ENCODE results near the gene TXK.

TXK gene

DNA sequence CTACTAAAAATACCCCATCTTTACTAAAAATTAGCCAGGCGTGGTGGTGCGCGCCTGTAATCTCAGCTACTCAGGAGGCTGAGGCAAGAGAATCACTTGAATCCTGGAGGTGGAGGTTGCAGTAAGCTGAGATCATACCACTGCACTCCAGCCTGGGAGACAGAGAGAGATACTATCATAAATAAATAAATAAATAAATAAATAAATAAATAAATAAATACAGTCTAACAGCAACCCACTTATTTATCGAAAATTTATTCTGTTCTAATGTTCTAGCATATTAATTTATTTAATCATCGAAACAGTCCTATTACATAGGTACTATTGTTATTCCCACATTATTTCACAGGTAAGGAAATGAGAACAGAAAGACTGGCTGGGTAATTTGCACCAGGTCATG lies 18.2 kb upstream of the TXK start (continued):
- TF ChIP-seq, protein P1, sequence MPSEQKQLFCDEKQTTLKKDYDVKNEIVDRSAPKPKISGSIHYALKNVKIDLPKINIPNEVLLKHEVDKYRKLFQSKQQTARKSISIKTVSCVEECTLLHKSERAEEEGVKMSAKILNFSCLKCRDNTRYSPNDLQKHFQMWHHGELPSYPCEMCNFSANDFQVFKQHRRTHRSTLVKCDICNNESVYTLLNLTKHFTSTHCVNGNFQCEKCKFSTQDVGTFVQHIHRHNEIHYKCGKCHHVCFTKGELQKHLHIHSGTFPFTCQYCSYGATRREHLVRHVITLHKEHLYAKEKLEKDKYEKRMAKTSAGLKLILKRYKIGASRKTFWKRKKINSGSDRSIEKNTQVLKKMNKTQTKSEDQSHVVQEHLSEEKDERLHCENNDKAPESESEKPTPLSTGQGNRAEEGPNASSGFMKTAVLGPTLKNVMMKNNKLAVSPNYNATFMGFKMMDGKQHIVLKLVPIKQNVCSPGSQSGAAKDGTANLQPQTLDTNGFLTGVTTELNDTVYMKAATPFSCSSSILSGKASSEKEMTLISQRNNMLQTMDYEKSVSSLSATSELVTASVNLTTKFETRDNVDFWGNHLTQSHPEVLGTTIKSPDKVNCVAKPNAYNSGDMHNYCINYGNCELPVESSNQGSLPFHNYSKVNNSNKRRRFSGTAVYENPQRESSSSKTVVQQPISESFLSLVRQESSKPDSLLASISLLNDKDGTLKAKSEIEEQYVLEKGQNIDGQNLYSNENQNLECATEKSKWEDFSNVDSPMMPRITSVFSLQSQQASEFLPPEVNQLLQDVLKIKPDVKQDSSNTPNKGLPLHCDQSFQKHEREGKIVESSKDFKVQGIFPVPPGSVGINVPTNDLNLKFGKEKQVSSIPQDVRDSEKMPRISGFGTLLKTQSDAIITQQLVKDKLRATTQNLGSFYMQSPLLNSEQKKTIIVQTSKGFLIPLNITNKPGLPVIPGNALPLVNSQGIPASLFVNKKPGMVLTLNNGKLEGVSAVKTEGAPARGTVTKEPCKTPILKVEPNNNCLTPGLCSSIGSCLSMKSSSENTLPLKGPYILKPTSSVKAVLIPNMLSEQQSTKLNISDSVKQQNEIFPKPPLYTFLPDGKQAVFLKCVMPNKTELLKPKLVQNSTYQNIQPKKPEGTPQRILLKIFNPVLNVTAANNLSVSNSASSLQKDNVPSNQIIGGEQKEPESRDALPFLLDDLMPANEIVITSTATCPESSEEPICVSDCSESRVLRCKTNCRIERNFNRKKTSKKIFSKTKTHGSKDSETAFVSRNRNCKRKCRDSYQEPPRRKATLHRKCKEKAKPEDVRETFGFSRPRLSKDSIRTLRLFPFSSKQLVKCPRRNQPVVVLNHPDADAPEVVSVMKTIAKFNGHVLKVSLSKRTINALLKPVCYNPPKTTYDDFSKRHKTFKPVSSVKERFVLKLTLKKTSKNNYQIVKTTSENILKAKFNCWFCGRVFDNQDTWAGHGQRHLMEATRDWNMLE (tag by site-specific recombination; conservative IDR thresholded peaks at IDR 0.05; ENCODE audit: low read depth): peak; percentile 64
- no peak for TF ChIP-seq KLF1 (tag by site-specific recombination; IDR thresholded peaks at IDR 0.05)
- TF ChIP-seq, protein P2, sequence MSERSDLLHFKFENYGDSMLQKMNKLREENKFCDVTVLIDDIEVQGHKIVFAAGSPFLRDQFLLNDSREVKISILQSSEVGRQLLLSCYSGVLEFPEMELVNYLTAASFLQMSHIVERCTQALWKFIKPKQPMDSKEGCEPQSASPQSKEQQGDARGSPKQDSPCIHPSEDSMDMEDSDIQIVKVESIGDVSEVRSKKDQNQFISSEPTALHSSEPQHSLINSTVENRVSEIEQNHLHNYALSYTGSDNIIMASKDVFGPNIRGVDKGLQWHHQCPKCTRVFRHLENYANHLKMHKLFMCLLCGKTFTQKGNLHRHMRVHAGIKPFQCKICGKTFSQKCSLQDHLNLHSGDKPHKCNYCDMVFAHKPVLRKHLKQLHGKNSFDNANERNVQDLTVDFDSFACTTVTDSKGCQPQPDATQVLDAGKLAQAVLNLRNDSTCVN (tag by site-specific recombination; optimal IDR thresholded peaks at IDR 0.05): no peak
- TF ChIP-seq ZNF223 (tag by site-specific recombination; IDR thresholded peaks at IDR 0.05): no peak
- no peak for TF ChIP-seq ZNF768 (tag by site-specific recombination; IDR thresholded peaks at IDR 0.05)
- no peak for TF ChIP-seq ZNF544 (tag by site-specific recombination; IDR thresholded peaks at IDR 0.05)
- TF ChIP-seq SP7 (tag by site-specific recombination; IDR thresholded peaks at IDR 0.05): no peak
- TF ChIP-seq ZNF843 (tag by site-specific recombination; IDR thresholded peaks at IDR 0.05): no peak
- TF ChIP-seq ZNF76 (tag by site-specific recombination; IDR thresholded peaks at IDR 0.05; ENCODE audit: borderline replicate concordance, low read depth): no peak
- TF ChIP-seq, protein P3, sequence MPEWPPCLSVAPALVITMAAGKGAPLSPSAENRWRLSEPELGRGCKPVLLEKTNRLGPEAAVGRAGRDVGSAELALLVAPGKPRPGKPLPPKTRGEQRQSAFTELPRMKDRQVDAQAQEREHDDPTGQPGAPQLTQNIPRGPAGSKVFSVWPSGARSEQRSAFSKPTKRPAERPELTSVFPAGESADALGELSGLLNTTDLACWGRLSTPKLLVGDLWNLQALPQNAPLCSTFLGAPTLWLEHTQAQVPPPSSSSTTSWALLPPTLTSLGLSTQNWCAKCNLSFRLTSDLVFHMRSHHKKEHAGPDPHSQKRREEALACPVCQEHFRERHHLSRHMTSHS (tag by site-specific recombination; IDR thresholded peaks at IDR 0.05): no peak
- TF ChIP-seq ZNF335 (tag by site-specific recombination; conservative IDR thresholded peaks at IDR 0.05): no peak
- TF ChIP-seq ZNF146 (tag by site-specific recombination; IDR thresholded peaks at IDR 0.05): no peak
- peak; percentile 75; the same call in 1 of the 2 replicates for TF ChIP-seq ZNF394 (tag by site-specific recombination; IDR thresholded peaks at IDR 0.05; ENCODE audit: borderline replicate concordance)
- TF ChIP-seq ZNF623 (tag by site-specific recombination; IDR thresholded peaks at IDR 0.05): peak; percentile 43; the same call in 1 of the 2 replicates
- no peak for TF ChIP-seq ZNF510 (tag by site-specific recombination; IDR thresholded peaks at IDR 0.05; ENCODE audit: insufficient replicate concordance)
- TF ChIP-seq ZNF175 (tag by site-specific recombination; IDR thresholded peaks at IDR 0.05): no peak
- TF ChIP-seq ZXDB (tag by site-specific recombination; IDR thresholded peaks at IDR 0.05): 0 out of 2 replicates have a peak, but pooled peaks have one; percentile 25
- TF ChIP-seq ZNF140 (tag by site-specific recombination; IDR thresholded peaks at IDR 0.05): peak; percentile 45; the same call in 1 of the 2 replicates
- no peak for TF ChIP-seq ZNF585B (tag by site-specific recombination; IDR thresholded peaks at IDR 0.05)
- TF ChIP-seq ZNF596 (tag by site-specific recombination; IDR thresholded peaks at IDR 0.05): no peak
- TF ChIP-seq ZNF114 (tag by site-specific recombination; IDR thresholded peaks at IDR 0.05): no peak

DNA sequence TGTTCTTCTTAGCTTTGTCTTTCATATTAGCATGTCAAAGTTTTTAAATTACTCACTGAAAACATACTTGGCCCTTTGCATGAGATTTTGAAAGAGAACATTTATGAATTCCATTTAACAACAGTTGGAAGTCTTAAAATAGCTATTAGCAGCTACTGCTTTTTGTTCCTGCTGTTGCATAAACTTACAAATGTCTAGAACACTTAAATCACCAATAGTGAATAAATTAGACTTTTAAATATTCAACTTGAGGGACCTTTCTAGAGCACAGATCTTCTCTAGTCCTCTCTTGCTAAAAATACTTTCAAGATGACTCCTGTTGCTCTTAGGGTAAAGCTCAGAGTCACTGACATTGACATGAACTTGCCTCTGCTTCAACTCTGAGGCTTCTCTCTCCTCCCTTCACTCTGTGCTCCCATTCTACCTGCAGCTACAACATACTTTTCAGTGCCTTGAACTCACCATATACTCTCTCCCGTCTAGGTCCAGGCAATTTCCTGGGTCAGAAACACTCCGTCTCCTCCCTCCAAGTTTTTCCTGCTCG lies 15.8 kb upstream of the TXK start:
- H3K27ac ChIP-seq (ENCODE audit: extremely low read depth, low read depth, low read length): no peak overlapping the region
- H3K4me3 ChIP-seq (ENCODE audit: low read depth, low read length): no peak overlapping the region
- H3K36me3 ChIP-seq (ENCODE audit: control insufficient read depth in 2 of 2, insufficient read depth in 1 of 2, low read length in 2 of 2): peaks cover 0 to 4% of the 10 kb centered on the region in 2 experiments; a peak in 1 of 3 replicates
- ChIA-PET CTCF (interaction anchor here (0.6 to 0.7 kb wide), 2 partner anchors 126 to 219 kb away, joined by 3 to 4 read pairs; no protein-coding TSS in a partner anchor), POLR2A (interaction anchor here (0.5 kb wide), 1 partner anchor 11 kb away, joined by 3 read pairs; no protein-coding TSS in a partner anchor)
- H3K4me1 ChIP-seq (ENCODE audit: control insufficient read depth, insufficient read depth, low read length): no peaks in the 10 kb centered on the region
- no peaks in the 10 kb centered on the region for H3K9me3 ChIP-seq (ENCODE audit: control insufficient read depth, insufficient read depth, low read depth, low read length)
- TF ChIP-seq ZNF311 (tag by site-specific recombination; IDR thresholded peaks at IDR 0.05; ENCODE audit: borderline replicate concordance) (no peak), ZNF660 (tag by site-specific recombination; IDR thresholded peaks at IDR 0.05) (no peak), ZFP41 (tag by site-specific recombination; IDR thresholded peaks at IDR 0.05; ENCODE audit: borderline replicate concordance) (no peak), ZNF223 (tag by site-specific recombination; IDR thresholded peaks at IDR 0.05) (no peak), ZBTB1 (tag by site-specific recombination; IDR thresholded peaks at IDR 0.05) (no peak)
- TF ChIP-seq, protein P4, sequence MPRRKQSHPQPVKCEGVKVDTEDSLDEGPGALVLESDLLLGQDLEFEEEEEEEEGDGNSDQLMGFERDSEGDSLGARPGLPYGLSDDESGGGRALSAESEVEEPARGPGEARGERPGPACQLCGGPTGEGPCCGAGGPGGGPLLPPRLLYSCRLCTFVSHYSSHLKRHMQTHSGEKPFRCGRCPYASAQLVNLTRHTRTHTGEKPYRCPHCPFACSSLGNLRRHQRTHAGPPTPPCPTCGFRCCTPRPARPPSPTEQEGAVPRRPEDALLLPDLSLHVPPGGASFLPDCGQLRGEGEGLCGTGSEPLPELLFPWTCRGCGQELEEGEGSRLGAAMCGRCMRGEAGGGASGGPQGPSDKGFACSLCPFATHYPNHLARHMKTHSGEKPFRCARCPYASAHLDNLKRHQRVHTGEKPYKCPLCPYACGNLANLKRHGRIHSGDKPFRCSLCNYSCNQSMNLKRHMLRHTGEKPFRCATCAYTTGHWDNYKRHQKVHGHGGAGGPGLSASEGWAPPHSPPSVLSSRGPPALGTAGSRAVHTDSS (tag by site-specific recombination; IDR thresholded peaks at IDR 0.05): no peak

All from HEK293 (cell line).